Activated CD4-positive, CD25-positive, alpha-beta regulatory T cell treated with anti-CD3 and anti-CD28 coated beads, Interleukin-2, amount 50 U/mL, for 24 hours (primary cell): Measurements from ENCODE around the gene INTS1.

Experiments used
- ATAC-seq, 2 donors: fragments of 150-1000 bp; cut with Tn5 transposase; one replicate each; pipeline ENCODE4 v1.10.0; 2021; ENCODE audit warnings: mild to moderate bottlenecking in 1 of 2, moderate library complexity in 1 of 2

INTS1 gene

DNA sequence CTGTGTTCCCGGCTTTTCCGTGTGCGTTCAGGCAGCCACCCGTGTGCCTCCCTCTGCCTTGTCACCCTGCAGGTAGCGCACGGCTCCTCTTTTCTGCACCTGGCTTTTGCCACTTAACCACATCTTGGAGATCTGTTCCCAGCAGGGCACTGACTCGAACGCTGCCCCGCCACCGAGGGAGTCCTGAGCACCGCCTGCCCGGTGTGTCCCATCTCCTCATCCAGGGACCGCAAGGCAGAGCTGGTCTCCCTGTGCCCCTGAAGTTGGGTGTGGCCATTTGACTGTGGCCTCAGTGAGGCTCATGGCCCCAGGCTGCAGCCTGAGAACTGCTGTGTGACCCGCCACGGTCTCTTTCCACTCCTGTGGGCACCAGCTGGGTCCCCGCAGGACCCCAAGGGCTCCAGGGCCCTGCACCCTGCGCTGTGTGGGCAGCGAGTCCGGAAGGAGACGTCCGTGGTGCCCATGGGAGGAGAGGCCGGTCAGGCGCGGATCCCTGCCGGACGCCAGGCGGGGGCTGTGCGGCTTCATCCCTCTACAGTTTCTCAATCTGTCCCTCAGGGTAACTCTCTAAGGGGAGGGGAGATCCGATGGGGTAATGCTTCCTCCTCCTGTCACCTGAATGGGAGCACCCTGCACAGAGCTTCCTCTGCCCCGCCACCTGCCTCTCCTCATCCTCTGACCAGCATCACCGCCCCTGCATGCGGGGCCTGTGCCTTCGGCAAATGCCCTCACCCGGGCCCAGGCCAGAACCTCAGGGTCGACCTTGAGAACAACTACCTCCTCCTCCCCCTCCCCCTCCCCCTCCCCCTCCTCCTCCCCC, 1.8 kb upstream of the INTS1 start:
- ATAC-seq, result no peak

- no peak for ATAC-seq
Observed at GRCh38 chr7:1503390-1503789, 799 bp downstream of the INTS1 start.

DNA sequence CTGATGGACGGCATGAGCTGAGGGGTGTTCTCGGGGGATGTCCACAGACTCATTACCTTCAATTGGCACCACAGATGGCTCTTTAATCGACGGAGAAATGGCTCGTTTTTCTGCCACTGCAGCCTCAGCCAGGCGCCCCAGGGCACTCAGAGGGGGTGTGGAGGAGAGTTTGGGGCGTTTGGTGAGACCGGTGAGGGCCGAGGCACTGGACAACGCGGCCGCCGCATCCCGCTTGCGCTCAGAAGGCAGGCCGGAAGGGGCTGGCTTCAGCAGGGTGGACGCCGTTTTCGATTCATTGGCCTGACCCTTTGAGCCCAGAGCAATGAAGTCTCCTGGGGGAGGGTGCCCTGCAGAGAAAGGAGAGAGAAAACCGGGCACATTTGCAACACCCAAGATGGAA, 1.3 kb downstream of the INTS1 start:
- no peak for ATAC-seq

GRCh38 chr7:1501487-1502270, 2.5 kb downstream of the INTS1 start:
- ATAC-seq, result no peak

GRCh38 chr7:1500064-1500807, 4.0 kb downstream of the INTS1 start:
- no peak for ATAC-seq

DNA sequence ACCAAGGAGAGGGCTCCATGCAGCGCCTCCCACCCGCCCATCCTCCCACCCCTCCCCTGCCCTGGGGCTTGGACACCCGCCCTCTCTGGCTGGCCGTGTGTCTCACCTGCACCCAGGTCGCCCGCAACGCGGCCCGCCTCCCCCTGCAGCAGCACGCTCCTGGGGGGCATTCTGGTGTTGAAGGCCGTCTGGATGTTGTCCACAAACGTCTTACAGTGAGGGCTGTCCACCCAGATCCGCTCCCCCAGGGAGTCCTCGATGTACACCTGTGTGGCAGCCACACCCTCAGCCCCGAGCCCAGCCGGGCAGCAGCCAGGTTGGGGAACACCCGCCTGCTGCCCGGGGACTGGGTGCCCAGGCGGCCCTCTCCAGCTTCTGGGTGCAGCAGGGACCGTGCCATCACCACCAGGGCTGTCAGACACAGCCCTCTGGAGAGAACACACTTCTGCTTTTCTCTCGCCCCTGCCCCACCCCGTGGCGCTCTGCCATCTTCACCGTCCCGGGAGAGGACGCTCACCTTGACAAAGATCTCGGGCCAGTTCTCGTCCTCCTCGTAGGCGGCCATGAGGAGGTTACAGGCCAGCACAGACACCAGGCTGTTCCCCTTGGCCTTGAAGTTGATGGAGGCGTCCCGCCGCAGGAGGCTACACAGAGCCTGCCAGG, 4.7 kb downstream of the INTS1 start:
- ATAC-seq, result no peak

GRCh38 chr7:1498370-1499305, 5.6 kb downstream of the INTS1 start:
- no peak for ATAC-seq

DNA sequence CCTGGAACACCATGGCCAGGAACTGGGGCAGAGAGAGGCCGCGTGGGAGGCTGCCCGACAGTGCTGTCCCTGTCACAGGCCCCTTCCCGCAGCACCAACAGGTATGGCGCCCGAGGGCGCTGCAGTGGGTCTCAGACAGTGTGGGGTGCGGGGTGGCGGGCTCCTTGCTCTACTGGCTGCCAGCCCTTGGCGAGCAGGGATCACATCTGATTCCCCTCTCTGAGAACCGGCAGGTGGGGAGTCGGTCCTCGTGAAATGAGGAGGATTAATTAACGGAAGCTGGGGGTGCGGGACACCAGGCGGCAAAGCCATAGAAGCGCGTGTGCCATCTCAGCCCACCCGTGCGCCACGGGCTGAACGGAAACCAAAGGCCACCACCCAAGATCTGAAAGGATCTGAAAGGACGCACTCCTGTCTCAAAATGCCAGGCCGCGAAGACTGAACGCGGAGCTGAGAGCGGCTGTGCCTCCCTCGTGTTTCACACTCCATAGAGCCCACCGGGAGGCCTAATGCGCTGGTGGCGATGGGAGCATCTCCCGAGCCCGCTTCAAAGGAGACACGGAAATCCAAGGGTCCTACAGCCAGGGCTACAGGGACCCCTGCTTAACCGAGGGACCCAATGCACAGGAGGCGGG, 6.8 kb downstream of the INTS1 start:
- no peak for ATAC-seq

DNA sequence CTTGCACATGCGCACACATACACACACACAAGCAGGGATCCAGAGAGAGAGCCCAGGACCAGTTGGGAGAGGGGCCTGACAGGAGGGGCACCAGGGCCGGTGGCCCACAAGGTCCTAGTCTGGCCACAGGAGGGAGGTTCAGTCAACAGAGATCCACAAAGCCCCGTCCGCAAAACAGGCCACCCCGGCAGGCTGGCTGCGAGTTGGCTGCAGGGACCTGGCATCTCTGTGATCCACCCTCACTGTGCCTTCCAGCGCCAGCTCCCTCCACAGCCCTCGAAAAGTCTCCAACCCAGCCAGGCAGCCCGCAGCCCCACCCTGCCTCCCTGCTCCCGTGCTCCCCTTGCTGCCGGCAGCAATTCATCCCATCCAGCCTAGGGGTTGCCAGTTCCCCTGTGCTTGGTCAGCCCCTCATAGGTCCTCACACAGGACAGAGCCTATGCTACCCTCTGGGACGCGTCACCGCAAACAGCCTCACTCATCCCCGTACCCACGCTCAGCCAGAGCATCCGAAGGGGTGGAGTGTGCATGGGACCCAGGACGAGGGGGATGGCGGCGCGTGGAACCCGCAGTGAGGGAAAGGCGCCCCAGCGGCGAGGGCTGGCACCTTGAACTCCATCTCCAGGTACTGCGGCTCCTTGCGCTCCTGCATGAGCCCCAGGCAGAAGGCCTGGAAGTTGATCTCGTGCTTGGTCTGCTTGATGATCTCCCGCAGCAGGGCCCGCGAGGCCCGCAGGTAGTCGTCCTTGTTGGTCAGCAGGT, 7.5 kb downstream of the INTS1 start:
- ATAC-seq, result no peak

- no peak for ATAC-seq
Observed at GRCh38 chr7:1495564-1496242, 8.5 kb downstream of the INTS1 start.

DNA sequence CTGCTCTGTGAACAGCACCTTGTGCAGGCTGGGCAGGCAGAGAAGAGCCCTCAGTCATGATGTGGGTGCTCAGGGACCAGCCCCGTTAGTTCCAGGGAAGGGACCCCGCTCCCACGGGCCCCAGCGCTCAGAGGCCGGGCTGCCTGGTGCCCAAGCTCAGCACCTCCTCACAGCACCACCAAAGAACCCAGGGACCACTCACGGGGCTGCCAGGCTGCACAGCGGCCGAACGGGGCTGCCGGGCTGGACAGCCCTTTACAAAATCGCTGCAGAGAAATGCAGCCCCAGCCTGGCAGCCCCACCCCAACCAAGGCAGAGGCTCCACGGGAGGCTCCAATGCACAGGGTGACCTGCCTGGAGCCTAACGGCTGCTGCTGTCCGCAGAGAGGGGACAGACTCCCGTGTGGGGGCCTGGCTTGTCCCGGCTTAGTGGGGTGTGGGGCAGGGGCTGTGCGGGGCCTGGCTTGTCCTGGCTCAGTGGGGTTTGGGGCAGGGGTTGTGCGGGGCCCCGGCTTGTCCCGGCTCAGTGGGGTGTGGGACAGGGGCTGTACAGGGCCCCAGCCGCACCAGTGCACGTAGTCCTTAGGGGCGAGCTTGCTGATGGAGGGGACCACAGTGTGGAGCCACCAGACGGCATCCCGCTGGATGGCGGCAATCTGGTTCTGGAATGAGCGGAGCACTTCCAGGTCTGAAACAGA, 9.2 kb downstream of the INTS1 start:
- no peak for ATAC-seq

DNA sequence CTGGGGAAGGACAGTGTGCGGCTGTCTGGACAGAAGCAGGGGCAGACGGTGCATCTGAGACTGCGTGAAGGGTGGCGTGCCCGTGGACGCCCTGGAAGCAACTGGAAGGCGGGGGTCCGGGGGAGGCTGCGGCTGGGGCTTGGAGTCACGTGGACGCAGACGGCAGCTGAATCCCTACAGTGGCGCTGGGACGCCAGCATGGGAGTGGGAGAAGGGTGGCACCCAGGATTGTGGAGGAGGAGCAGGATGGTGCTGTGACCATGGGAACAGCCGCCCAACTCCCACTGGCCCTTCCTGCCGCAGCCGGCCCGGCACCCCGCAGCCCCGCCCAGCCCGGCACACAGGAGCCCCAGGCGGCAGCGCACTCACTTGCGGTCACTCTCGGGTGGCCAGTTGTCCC, 9.7 kb downstream of the INTS1 start:
- no peak for ATAC-seq

GRCh38 chr7:1493571-1493970, 10.6 kb downstream of the INTS1 start:
- no peak for ATAC-seq

GRCh38 chr7:1493129-1493528, 11.1 kb downstream of the INTS1 start:
- ATAC-seq, result no peak

DNA sequence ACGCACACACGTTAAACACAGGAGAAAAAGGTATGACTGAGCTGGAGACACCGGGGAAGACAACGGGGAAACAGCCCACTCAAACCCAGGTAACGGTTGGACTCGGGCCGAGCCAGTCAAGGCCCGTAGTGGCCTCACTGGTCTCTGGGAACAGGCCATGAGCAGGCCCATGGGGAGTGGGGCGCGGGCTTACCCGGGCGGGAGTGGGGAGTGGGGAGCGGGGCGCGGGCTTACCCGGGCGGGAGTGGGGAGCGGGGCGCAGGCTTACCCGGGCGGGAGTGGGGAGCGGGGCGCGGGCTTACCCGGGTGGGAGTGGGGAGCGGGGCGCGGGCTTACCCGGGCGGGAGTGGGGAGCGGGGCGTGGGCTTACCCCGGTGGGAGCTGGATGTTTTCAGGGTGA, 11.5 kb downstream of the INTS1 start:
- ATAC-seq, result no peak

DNA sequence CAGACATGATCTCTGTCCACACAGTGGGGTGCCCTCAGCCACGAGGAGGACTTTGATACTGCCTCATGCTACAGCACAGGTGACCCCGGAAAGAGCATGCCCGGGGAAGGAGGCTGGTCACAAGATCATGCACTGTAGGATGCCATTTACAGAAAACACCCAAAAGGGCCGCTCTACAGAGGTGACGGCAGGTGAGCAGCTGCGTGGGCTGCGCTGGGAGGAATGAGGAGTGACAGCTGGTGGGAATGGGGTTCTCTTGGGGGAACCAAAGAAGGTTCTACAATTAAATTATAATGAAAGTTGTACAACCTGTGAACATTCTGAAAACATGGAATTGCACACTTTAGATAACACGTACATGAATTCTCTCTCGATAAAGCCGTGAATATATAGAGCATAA, 12.0 kb downstream of the INTS1 start:
- ATAC-seq, result no peak

DNA sequence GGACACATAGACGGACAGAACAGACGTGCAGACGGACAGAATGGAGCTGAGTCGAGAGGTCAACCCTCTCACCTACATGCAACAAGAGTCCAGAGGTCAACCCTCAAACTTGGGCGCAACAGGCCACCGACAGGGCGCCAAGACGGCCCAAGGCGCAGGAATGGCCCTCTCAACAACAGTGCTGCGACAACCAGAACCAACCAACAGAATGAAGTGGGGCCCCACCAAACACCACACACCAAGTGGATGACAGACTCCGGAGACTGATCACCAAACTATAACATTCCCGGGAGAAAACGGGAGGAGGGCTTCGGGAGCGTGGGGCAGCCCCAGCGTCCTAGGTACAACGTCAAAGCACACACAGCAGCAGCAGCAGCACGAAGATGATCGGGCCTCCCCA, 13.4 kb downstream of the INTS1 start:
- no peak for ATAC-seq

GRCh38 chr7:1489336-1489735, 14.9 kb downstream of the INTS1 start:
- no peak for ATAC-seq

GRCh38 chr7:1488016-1488415, 16.2 kb downstream of the INTS1 start:
- ATAC-seq, result no peak
